HUES6 (cell line): ENCODE results near the gene VEZF1.

ENCODE experiments used
- H3K27ac ChIP-seq: 2 replicates; pipeline ENCODE4 v1.7.0; 2013; ENCODE audit warnings: low read depth, mild to moderate bottlenecking, low read length, inconsistent platforms
- H3K27me3 ChIP-seq: 2 replicates; pipeline ENCODE4 v1.6.1; 2013; ENCODE audit warnings: low read length; ENCODE audit not compliant: control insufficient read depth, insufficient read depth
- H3K36me3 ChIP-seq: 2 replicates; pipeline ENCODE4 v1.6.1; 2013; ENCODE audit warnings: low read length; ENCODE audit not compliant: control insufficient read depth, insufficient read depth
- H3K4me1 ChIP-seq: 2 replicates; pipeline ENCODE4 v1.6.1; 2013; ENCODE audit warnings: low read length; ENCODE audit not compliant: control insufficient read depth, insufficient read depth
- H3K4me3 ChIP-seq: 2 replicates; pipeline ENCODE4 v1.5.1; 2013; ENCODE audit warnings: low read depth, low read length
- H3K9ac ChIP-seq: one replicate; pipeline ENCODE4 v1.6.1; 2013; ENCODE audit warnings: mild to moderate bottlenecking, low read length
- H3K9me3 ChIP-seq: 2 replicates; pipeline ENCODE4 v1.6.1; 2013; ENCODE audit warnings: low read depth, low read length; ENCODE audit not compliant: control insufficient read depth, insufficient read depth

VEZF1 gene, protein sequence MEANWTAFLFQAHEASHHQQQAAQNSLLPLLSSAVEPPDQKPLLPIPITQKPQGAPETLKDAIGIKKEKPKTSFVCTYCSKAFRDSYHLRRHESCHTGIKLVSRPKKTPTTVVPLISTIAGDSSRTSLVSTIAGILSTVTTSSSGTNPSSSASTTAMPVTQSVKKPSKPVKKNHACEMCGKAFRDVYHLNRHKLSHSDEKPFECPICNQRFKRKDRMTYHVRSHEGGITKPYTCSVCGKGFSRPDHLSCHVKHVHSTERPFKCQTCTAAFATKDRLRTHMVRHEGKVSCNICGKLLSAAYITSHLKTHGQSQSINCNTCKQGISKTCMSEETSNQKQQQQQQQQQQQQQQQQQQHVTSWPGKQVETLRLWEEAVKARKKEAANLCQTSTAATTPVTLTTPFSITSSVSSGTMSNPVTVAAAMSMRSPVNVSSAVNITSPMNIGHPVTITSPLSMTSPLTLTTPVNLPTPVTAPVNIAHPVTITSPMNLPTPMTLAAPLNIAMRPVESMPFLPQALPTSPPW

GRCh38 chr17:57987581-57988300, at the start of gene VEZF1:
TSS of gene VEZF1 (minus strand) at chr17:57988254. CDS start at chr17:57988111, 143 bp downstream.
- Histone ChIP-seq H3K27me3 (no peaks in the 10 kb centered on the region), H3K4me3 (peak within 1 kb of the TSS; percentile 78), H3K9me3 (no peaks in the 10 kb centered on the region), H3K27ac (peak within 1 kb of the TSS; percentile 96; the same call in 1 of the 2 replicates), H3K9ac (peak within 1 kb of the TSS; percentile 96), H3K36me3 (peaks cover 20% of the 10 kb centered on the region), H3K4me1 (peaks cover 38% of the 10 kb centered on the region)

DNA sequence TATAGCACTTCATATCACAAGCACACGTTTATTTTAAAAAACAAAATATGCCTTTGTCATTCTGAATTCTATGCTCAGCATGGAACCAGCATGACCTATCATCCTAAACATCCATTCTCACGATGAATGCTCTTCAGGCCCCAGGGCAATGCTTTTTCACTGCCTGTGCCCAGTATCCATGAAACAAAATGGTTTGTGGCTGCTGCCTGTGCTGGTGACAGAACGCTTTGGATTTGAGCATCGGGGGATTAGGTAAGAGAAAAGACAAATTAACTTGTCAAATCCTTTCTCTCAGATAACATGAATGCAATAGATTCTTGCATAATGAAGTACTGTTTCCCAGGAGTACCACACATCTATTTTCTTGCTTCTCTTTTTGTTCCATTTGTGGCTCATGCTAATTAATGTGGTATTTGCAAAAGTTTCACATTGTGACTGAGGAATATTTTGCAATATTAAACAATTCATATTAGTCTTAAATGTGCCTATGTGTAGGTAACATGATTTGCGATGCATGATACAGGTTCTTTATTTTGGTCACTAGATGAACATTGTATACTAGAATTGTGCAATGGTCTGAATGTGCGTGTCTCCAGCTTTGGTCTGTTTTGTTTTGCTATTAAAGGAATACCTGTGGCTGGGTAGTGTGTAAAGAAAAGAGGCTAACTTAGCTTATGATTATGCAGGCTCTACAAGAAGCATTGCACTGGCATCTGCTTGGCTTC, 44.8 kb upstream of the VEZF1 start:
- peaks cover 16% of the 10 kb centered on the region for H3K4me1 ChIP-seq
- no peaks in the 10 kb centered on the region for H3K27me3 ChIP-seq
- no peaks in the 10 kb centered on the region for H3K36me3 ChIP-seq
- H3K9me3 ChIP-seq: no peaks in the 10 kb centered on the region; the same call in 1 of the 2 replicates
- no peak overlapping the region for H3K4me3 ChIP-seq
- H3K9ac ChIP-seq: no peak overlapping the region
- H3K27ac ChIP-seq: no peak overlapping the region

DNA sequence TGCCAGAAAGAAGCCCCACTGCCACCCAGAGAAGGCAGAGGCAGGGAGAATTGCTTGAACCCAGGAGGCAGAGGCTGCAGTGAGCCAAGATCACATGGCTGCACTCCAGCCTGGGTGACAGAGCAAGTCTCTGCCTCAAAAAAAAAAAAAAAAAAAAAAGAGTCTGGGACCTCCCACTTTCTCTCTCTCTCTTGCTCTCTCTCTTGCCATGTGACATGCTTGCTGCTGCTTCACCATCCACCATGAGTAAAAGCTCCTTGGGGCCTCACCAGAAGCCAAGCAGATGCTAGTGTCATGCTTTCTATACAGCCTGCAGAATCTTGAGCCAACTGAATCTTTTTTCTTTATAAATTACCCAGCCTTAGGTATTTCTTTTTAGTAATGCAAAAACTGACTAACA, 40.5 kb upstream of the VEZF1 start:
- Histone ChIP-seq H3K9ac (no peak overlapping the region), H3K4me3 (no peak overlapping the region), H3K4me1 (peaks cover 14% of the 10 kb centered on the region)

GRCh38 chr17:58020401-58020800, 32.3 kb upstream of the VEZF1 start:
- no peaks in the 10 kb centered on the region for H3K27me3 ChIP-seq
- no peaks in the 10 kb centered on the region; the same call in 1 of the 2 replicates for H3K4me1 ChIP-seq
- no peak overlapping the region for H3K9ac ChIP-seq
- no peaks in the 10 kb centered on the region for H3K36me3 ChIP-seq
- H3K4me3 ChIP-seq: no peak overlapping the region
- no peaks in the 10 kb centered on the region for H3K9me3 ChIP-seq
- H3K27ac ChIP-seq: no peak overlapping the region

More for the DNA sequence above, 40.5 kb upstream of the VEZF1 start:
- Histone ChIP-seq H3K36me3 (no peaks in the 10 kb centered on the region), H3K9me3 (no peaks in the 10 kb centered on the region; the same call in 1 of the 2 replicates), H3K27ac (no peak overlapping the region), H3K27me3 (no peaks in the 10 kb centered on the region)

DNA sequence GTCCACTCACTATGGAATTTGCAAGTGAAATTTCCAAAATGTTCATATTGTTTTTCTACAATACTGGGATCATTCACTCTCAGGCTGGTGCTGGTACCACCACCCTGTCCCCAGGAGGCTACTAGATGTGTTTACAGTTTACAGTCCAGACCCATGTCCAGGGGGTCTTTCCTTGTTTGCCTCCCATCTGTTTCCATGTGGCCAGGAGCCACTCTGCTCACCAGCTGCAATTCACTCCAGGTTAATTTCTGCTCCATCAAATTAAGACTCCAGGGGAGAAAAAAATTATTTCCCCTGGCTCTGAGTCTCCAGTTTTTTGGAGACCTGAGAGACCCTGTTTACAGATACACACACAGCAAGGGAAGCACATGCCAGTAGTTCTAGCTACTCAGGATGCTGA, 31.5 kb upstream of the VEZF1 start:
- Histone ChIP-seq H3K9me3 (no peaks in the 10 kb centered on the region), H3K4me3 (no peak overlapping the region), H3K9ac (no peak overlapping the region), H3K4me1 (no peaks in the 10 kb centered on the region; the same call in 1 of the 2 replicates), H3K27ac (no peak overlapping the region), H3K27me3 (no peaks in the 10 kb centered on the region), H3K36me3 (no peaks in the 10 kb centered on the region)

DNA sequence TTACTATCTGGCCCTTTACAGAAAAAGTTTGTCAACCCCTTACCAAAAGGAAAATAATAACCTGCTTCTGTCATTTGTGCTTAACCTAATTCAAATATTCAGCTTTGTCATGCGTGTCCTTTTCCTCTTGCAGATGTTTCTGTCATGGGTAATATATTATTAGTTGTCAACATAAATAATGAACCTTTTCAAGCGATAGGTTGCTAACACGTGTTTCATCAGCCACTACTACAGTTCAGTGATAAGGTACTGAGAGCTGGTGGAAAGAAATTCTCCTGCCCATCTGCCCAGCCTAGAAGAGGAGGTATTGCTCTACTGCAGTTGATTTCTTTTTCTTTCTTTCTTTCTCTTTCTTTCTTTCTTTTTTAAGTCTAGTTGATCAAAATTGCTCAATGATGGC, 31.0 kb upstream of the VEZF1 start:
- H3K9me3 ChIP-seq: no peaks in the 10 kb centered on the region
- no peaks in the 10 kb centered on the region; the same call in 1 of the 2 replicates for H3K4me1 ChIP-seq
- H3K27me3 ChIP-seq: no peaks in the 10 kb centered on the region
- no peaks in the 10 kb centered on the region for H3K36me3 ChIP-seq
- no peak overlapping the region for H3K27ac ChIP-seq
- H3K9ac ChIP-seq: no peak overlapping the region
- H3K4me3 ChIP-seq: no peak overlapping the region

- peaks cover 9% of the 10 kb centered on the region for H3K36me3 ChIP-seq
Observed at GRCh38 chr17:58010067-58010799, 22.2 kb upstream of the VEZF1 start.

DNA sequence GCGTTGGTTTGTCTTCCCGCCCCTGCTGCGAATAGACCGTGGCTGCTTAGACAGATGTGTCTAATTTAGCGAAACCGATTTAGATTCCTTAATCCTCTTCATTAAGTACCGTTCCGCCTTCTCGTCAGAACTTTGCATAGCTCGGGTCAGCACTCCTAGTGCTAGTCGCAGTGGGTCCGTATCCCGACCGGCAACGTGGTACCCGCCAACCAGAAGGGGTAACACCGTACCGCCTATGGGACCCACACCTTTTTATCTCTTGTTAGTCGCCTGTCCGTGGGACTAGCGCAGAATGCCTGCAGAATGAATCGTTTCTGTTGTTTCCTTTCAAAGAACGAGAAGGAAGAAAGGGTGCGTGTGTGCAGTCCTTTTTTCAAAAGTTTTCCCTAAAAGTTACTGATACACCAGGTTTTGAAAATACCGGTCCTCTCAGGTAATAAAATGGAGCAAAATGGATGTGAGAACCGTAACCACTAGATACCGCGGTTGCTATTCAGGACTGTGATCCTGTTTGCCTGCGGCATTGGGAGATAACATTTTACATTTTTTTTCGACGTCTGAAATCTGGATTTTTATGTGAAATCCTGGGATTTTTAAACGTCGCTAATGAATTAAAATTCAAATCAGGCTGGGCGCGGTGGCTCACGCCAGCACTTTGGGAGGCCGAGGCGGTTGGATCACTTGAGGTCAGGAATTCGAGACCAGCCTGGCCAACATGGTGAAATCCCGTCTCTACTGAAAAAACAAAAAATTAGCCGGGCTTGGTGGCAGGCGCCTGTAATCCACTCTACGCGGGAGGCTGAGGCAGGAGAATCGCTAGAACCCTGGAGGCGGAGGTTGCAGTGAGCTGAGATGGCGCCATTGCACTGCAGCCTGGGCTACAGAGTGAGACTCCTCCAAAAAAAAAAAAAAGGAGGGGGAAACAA, 20.0 kb upstream of the VEZF1 start:
- no peaks in the 10 kb centered on the region for H3K9me3 ChIP-seq
- peak overlapping the region; percentile 96 for H3K27ac ChIP-seq
- H3K9ac ChIP-seq: peak overlapping the region; percentile 96
- no peaks in the 10 kb centered on the region for H3K27me3 ChIP-seq
- peaks cover 31% of the 10 kb centered on the region for H3K36me3 ChIP-seq
- H3K4me1 ChIP-seq: peaks cover 16% of the 10 kb centered on the region
- H3K4me3 ChIP-seq: peak overlapping the region; percentile 86

More at GRCh38 chr17:58010067-58010799, 22.2 kb upstream of the VEZF1 start:
- Histone ChIP-seq H3K27me3 (no peaks in the 10 kb centered on the region), H3K4me1 (peaks cover 5% of the 10 kb centered on the region; the same call in 1 of the 2 replicates), H3K9me3 (no peaks in the 10 kb centered on the region), H3K27ac (no peak overlapping the region), H3K4me3 (no peak overlapping the region), H3K9ac (no peak overlapping the region)

GRCh38 chr17:58006924-58007780, 19.1 kb upstream of the VEZF1 start, which contains the start of gene SRSF1:
TSS of gene SRSF1 (minus strand) at chr17:58007246. CDS start at chr17:58007137, 109 bp downstream.
- H3K27me3 ChIP-seq: no peaks in the 10 kb centered on the region
- H3K9ac ChIP-seq: peak within 1 kb of the TSS; percentile 96
- peak within 1 kb of the TSS; percentile 96 for H3K27ac ChIP-seq
- H3K9me3 ChIP-seq: no peaks in the 10 kb centered on the region
- peaks cover 16% of the 10 kb centered on the region for H3K4me1 ChIP-seq
- peaks cover 40% of the 10 kb centered on the region for H3K36me3 ChIP-seq
- peak within 1 kb of the TSS; percentile 86 for H3K4me3 ChIP-seq
